Measurements from ENCODE around the gene UBQLN1. TPM values are rescaled to one million over a fixed set of nuclear protein-coding genes. Genes with fewer than 3 reads are reported as not detected.

The UBQLN1 gene
- total and polyA plus RNA-seq, 2 donors from 2014 or later, result 45.6 to 95.3 TPM

- no peaks in the 10 kb centered on the region for H3K9me3 ChIP-seq (ENCODE audit: control insufficient read depth in 2 of 3, insufficient read depth in 1 of 3, low read length in 3 of 3)
- H3K36me3 ChIP-seq (ENCODE audit: control insufficient read depth in 2 of 3, insufficient read depth in 3 of 3, low read length in 3 of 3), result no peaks in the 10 kb centered on the region
- no peak overlapping the region for H3K4me3 ChIP-seq (ENCODE audit: low read length in 3 of 3)
- DNase-seq (no peak), FAIRE-seq (no peak)
- no peaks in the 10 kb centered on the region for H3K27me3 ChIP-seq (ENCODE audit: control insufficient read depth, insufficient read depth, low read length)
- H3K4me1 ChIP-seq (ENCODE audit: control insufficient read depth in 2 of 3, insufficient read depth in 2 of 3, low read depth in 1 of 3, low read length in 3 of 3), result peaks cover 0 to 10% (median 4%) of the 10 kb centered on the region in 3 donors
- H3K9ac ChIP-seq (ENCODE audit: low read length in 3 of 3), result no peak overlapping the region
- H3K27ac ChIP-seq (ENCODE audit: low read depth in 2 of 2, low read length in 2 of 2), result no peak overlapping the region
- intact Hi-C loops (cut with DNase I), result no loop called here
- TF ChIP-seq CTCF (IDR thresholded peaks at IDR 0.05; ENCODE audit: borderline replicate concordance, extremely low read depth, insufficient read depth), result no peak
These were observed 8.1 kb downstream of the UBQLN1 start for GRCh38 chr9:83699615-83700014.

- TF ChIP-seq CTCF (IDR thresholded peaks at IDR 0.05; ENCODE audit: borderline replicate concordance, extremely low read depth, insufficient read depth), result no peak
- Histone ChIP-seq H3K9ac (ENCODE audit: low read length in 3 of 3) (no peak overlapping the region), H3K36me3 (ENCODE audit: control insufficient read depth in 2 of 3, insufficient read depth in 3 of 3, low read length in 3 of 3) (no peaks in the 10 kb centered on the region), H3K4me3 (ENCODE audit: low read length in 3 of 3) (no peak overlapping the region), H3K9me3 (ENCODE audit: control insufficient read depth in 2 of 3, insufficient read depth in 1 of 3, low read length in 3 of 3) (no peaks in the 10 kb centered on the region), H3K4me1 (ENCODE audit: control insufficient read depth in 2 of 3, insufficient read depth in 2 of 3, low read depth in 1 of 3, low read length in 3 of 3) (peaks cover 0 to 10% (median 4%) of the 10 kb centered on the region in 3 donors), H3K27me3 (ENCODE audit: control insufficient read depth, insufficient read depth, low read length) (no peaks in the 10 kb centered on the region), H3K27ac (ENCODE audit: low read depth in 2 of 2, low read length in 2 of 2) (no peak overlapping the region)
- FAIRE-seq, result no peak
- no peak for DNase-seq
- intact Hi-C loops (cut with DNase I), result no loop called here
These were observed 8.7 kb downstream of the UBQLN1 start for GRCh38 chr9:83698976-83699585.

GRCh38 chr9:83691492-83691891 lies 16.3 kb downstream of the UBQLN1 start:
- H3K9me3 ChIP-seq (ENCODE audit: control insufficient read depth in 2 of 3, insufficient read depth in 1 of 3, low read length in 3 of 3), result no peaks in the 10 kb centered on the region
- no peaks in the 10 kb centered on the region for H3K36me3 ChIP-seq (ENCODE audit: control insufficient read depth in 2 of 3, insufficient read depth in 3 of 3, low read length in 3 of 3)
- DNase-seq, result no peak
- H3K4me3 ChIP-seq (ENCODE audit: low read length in 3 of 3), result no peak overlapping the region
- no peak for FAIRE-seq
- no peak for TF ChIP-seq CTCF (IDR thresholded peaks at IDR 0.05; ENCODE audit: borderline replicate concordance, extremely low read depth, insufficient read depth)
- peaks cover 0 to 5% (median 2%) of the 10 kb centered on the region in 3 donors for H3K4me1 ChIP-seq (ENCODE audit: control insufficient read depth in 2 of 3, insufficient read depth in 2 of 3, low read depth in 1 of 3, low read length in 3 of 3)
- no peaks in the 10 kb centered on the region for H3K27me3 ChIP-seq (ENCODE audit: control insufficient read depth, insufficient read depth, low read length)
- intact Hi-C loops (cut with DNase I), result no loop called here
- no peak overlapping the region for H3K9ac ChIP-seq (ENCODE audit: low read length in 3 of 3)
- no peak overlapping the region for H3K27ac ChIP-seq (ENCODE audit: low read depth in 2 of 2, low read length in 2 of 2)

- no peaks in the 10 kb centered on the region for H3K36me3 ChIP-seq (ENCODE audit: control insufficient read depth in 2 of 3, insufficient read depth in 3 of 3, low read length in 3 of 3)
- H3K27ac ChIP-seq (ENCODE audit: low read depth in 2 of 2, low read length in 2 of 2), result no peak overlapping the region
- no peaks in the 10 kb centered on the region for H3K9me3 ChIP-seq (ENCODE audit: control insufficient read depth in 2 of 3, insufficient read depth in 1 of 3, low read length in 3 of 3)
- H3K27me3 ChIP-seq (ENCODE audit: control insufficient read depth, insufficient read depth, low read length), result no peaks in the 10 kb centered on the region
- H3K4me3 ChIP-seq (ENCODE audit: low read length in 3 of 3), result no peak overlapping the region
- peaks cover 0 to 5% (median 2%) of the 10 kb centered on the region in 3 donors for H3K4me1 ChIP-seq (ENCODE audit: control insufficient read depth in 2 of 3, insufficient read depth in 2 of 3, low read depth in 1 of 3, low read length in 3 of 3)
- intact Hi-C loops (cut with DNase I), result no loop called here
- DNase-seq (no peak), FAIRE-seq (no peak)
- H3K9ac ChIP-seq (ENCODE audit: low read length in 3 of 3), result no peak overlapping the region
- TF ChIP-seq CTCF (IDR thresholded peaks at IDR 0.05; ENCODE audit: borderline replicate concordance, extremely low read depth, insufficient read depth), result no peak
These were observed 18.8 kb downstream of the UBQLN1 start for GRCh38 chr9:83688921-83689320.

Measured in kidney (tissue), 14 donors.